Myocyte (in vitro differentiated cells): ENCODE data around the gene CACNG3. TPM values are rescaled to one million over a fixed set of nuclear protein-coding genes. Genes with fewer than 3 reads are reported as not detected.

Experiments
- DNase-seq: peaks from one replicate; pipeline ENCODE4 v3.0.0-alpha.2; 2012; ENCODE audit warnings: low read depth
- total RNA-seq: library from RNA; depleted of rRNA; stranded (reverse); fragments of >200 nt; gene quantifications from 2 replicates; pipeline ENCODE4 v1.2.3, GENCODE V29; 2014

CACNG3 gene
- total RNA-seq, 1 donor from 2014 or later, result not detected

DNA sequence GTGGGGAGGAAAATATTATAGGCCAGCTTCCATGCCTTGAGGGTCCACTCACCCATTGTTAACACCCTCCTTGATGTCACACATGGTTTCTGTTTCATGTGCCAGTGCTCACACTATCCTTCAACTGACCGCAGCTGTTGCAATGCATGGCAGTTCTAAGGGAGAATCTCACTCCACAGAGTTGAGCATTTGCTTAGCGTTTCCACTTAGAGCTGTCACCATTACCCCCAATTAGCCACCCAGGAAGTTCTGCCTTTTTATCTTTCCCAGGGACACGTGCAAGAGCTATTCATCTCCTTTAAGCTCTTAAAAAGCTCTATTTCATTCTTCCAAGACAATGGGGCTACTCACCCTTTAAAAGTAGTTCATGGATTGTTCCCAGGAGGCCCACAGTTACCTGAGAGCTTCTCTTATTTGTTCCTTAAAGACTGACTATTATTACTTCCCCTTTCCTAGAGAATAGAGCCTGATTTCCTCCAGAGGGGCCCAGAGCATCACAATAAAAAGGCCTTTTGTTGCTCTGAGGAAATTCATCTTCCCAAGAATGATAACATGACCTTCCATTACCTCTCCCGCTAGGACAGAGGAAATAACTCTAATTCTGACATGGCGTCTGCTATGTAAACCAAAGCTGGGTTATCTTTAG lies 126.8 kb downstream of the CACNG3 start:
- DNase-seq, result no peak

GRCh38 chr16:24394341-24394740 lies 138.2 kb downstream of the CACNG3 start:
- DNase-seq, result no peak

DNA sequence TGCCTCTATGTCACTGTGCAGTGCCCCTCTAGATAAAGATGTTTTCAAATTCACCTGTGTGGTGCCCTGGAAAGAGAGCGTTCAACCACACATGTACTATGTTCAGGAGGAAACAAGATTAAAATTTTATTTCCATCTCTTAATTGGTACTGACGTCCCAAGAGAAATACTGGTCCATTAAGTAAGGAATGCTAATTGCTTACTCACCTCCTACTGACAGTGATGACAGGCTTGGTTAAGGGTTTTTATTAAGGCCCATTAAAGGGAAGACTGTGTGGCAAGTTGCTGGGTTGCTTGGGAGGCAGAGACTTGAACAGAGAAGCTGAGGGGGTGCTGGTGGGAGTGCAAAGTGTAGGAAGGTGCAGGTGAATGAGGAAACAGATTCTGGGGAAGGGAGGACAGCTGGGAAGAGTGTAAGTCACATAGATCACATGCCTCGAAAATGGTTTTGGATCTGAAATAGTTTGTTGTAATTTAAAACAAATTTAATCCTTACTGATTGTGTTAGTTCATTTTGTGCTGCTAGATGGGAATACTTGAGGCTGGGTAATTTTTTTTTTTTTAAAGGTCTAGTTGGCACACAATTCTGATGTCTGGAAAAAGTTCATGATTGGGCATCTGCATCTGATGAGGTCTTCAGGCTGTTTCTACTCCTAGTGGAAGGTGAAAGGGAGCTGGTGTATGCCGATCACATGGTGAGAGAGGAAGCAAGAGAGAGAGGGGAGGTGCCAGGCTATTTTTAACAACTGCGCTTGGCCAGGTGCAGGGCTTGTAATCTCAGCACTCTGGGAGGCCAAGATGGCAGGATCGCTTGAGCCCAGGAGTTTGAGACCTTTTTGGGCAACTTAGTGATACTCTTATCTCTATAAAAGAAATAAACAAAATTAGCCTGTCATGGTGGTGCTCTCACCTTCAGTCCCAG lies 140.5 kb downstream of the CACNG3 start:
- DNase-seq, result no peak

- DNase-seq, result no peak
These were observed 152.9 kb downstream of the CACNG3 start for GRCh38 chr16:24409045-24409444.
